GM23248 (cell line): ENCODE results near the gene ATP13A4. TPM values are rescaled to one million over a fixed set of nuclear protein-coding genes. Genes with fewer than 3 reads are reported as not detected.

Experiments
- DNase-seq: peaks from one replicate; pipeline ENCODE4 v3.0.0-alpha.2; 2015
- H2AFZ ChIP-seq: fragments of 200-600 bp; sonication (generic); 2 replicates; pipeline ENCODE4 v1.6.1; 2016; ENCODE audit warnings: antibody characterized with exemption
- H3F3A ChIP-seq: fragments of 200-600 bp; sonication (generic); 2 replicates; pipeline ENCODE4 v1.6.1; 2016; ENCODE audit warnings: mild to moderate bottlenecking, antibody characterized with exemption, mixed run types; ENCODE audit not compliant: insufficient read depth
- H3K27ac ChIP-seq: fragments of 200-600 bp; sonication (generic); 2 replicates; pipeline ENCODE4 v1.5.1; 2016; ENCODE audit warnings: mild to moderate bottlenecking
- H3K27me3 ChIP-seq: fragments of 200-600 bp; sonication (generic); replicated peaks from 2 replicates; pipeline ENCODE4 v1.6.1; 2016; ENCODE audit warnings: mild to moderate bottlenecking; ENCODE audit not compliant: insufficient read depth
- H3K36me3 ChIP-seq: fragments of 200-600 bp; sonication (generic); 2 replicates; pipeline ENCODE4 v1.6.1; 2016; ENCODE audit warnings: low read depth, mild to moderate bottlenecking
- H3K4me1 ChIP-seq: fragments of 200-600 bp; sonication (generic); 2 replicates; pipeline ENCODE4 v1.6.1; 2016; ENCODE audit warnings: mild to moderate bottlenecking; ENCODE audit not compliant: insufficient read depth
- H3K4me2 ChIP-seq: fragments of 200-600 bp; sonication (generic); one replicate; pipeline ENCODE4 v1.6.1; 2016; ENCODE audit warnings: mild to moderate bottlenecking; ENCODE audit not compliant: unreplicated experiment
- H3K4me3 ChIP-seq: fragments of 200-600 bp; sonication (generic); 2 replicates; pipeline ENCODE4 v1.5.1; 2016; ENCODE audit warnings: mild to moderate bottlenecking
- H3K79me2 ChIP-seq: fragments of 200-600 bp; sonication (generic); 2 replicates; pipeline ENCODE4 v1.6.1; 2016; ENCODE audit warnings: mild to moderate bottlenecking; ENCODE audit not compliant: insufficient read depth
- H3K9ac ChIP-seq: fragments of 200-600 bp; sonication (generic); 2 replicates; pipeline ENCODE4 v1.6.1; 2016; ENCODE audit warnings: mild to moderate bottlenecking
- H3K9me2 ChIP-seq: fragments of 200-600 bp; sonication (generic); 2 replicates; pipeline ENCODE4 v1.6.1; 2016; ENCODE audit warnings: mixed run types, mild to moderate bottlenecking, moderate library complexity; ENCODE audit not compliant: insufficient read depth
- H3K9me3 ChIP-seq: fragments of 200-600 bp; sonication (generic); one replicate; pipeline ENCODE4 v1.6.1; 2017; ENCODE audit warnings: low read depth
- H4K20me1 ChIP-seq: fragments of 200-600 bp; sonication (generic); 2 replicates; pipeline ENCODE4 v1.6.0; 2016; ENCODE audit not compliant: insufficient read depth
- EZH2 ChIP-seq: fragments of 200-600 bp; sonication (generic); IDR thresholded peaks from 2 replicates; pipeline ENCODE4 v1.6.1; 2018; ENCODE audit warnings: antibody characterized with exemption, mild to moderate bottlenecking; ENCODE audit not compliant: insufficient read depth, poor library complexity, severe bottlenecking
- EZH2phosphoT487 ChIP-seq: fragments of 200-600 bp; sonication (generic); IDR thresholded peaks from 2 replicates; pipeline ENCODE4 v1.6.1; 2018; ENCODE audit warnings: antibody characterized with exemption, moderate library complexity, mild to moderate bottlenecking, low read depth; ENCODE audit not compliant: insufficient read depth
- WGBS, 2 experiments: methylation state at CpG; one replicate each; pipeline ENCODE4 v1.1.6; 2015 to 2017; ENCODE audit warnings: low lambda C conversion rate in 2 of 2, low coverage in 1 of 2; ENCODE audit errors: missing lambda C conversion rate in 2 of 2; 5-methylcytosine and 5-hydroxymethylcytosine counted together
- in situ Hi-C: fragments of 300-500 bp; cut with MboI; formaldehyde crosslinking; loops from 2 replicates; pipeline ENCODE4 v1.15.0; 2020
- polyA plus RNA-seq: library from polyadenylated mRNA; unstranded; fragments of >200 nt; fragmentation: Nextera tagmentation; extraction: Ambion mirVana; gene quantifications from 2 replicates; pipeline ENCODE4 v1.2.1, GENCODE V29; 2016
- total RNA-seq: library from RNA; depleted of rRNA; stranded (reverse); fragments of >200 nt; shearing (Covaris generic); gene quantifications from 2 replicates; pipeline ENCODE4 v1.2.3, GENCODE V29; 2014; rRNA removed

The ATP13A4 gene
- total RNA-seq: not detected in 2 replicates
- not detected in 2 replicates for polyA plus RNA-seq

GRCh38 chr3:193554811-193555210, at the start of gene ATP13A4:
Gene ATP13A4 (minus strand): TSS chr3:193554895. CDS start chr3:193554799, 96 bp downstream.
- 35 to 36% methylated on average over 9 of the region's 9 CpGs for WGBS, 2 experiments
- H3K4me3 ChIP-seq: no peak within 1 kb of the TSS
- no peaks in the 10 kb centered on the region; the same call in 1 of the 2 replicates for H3K27me3 ChIP-seq
- no peaks in the 10 kb centered on the region for H3K9me3 ChIP-seq
- TF ChIP-seq EZH2 (no peak), EZH2phosphoT487 (no peak)
- H3K9me2 ChIP-seq: no peaks in the 10 kb centered on the region
- in situ Hi-C loops: loop anchor here (25.0 kb wide), 1 partner anchor 743 kb away; no protein-coding TSS in a partner anchor
- H3K27ac ChIP-seq: no peak within 1 kb of the TSS
- H2AFZ ChIP-seq: no peak within 1 kb of the TSS
- H3K36me3 ChIP-seq: no peaks in the 10 kb centered on the region
- H3F3A ChIP-seq: no peaks in the 10 kb centered on the region
- H3K79me2 ChIP-seq: no peaks in the 10 kb centered on the region
- DNase-seq: no peak
- H3K4me1 ChIP-seq: no peaks in the 10 kb centered on the region
- H3K9ac ChIP-seq: no peak within 1 kb of the TSS
- H3K4me2 ChIP-seq: no peak within 1 kb of the TSS
- no peaks in the 10 kb centered on the region for H4K20me1 ChIP-seq

GRCh38 chr3:193599393-193599792, 44.7 kb upstream of the ATP13A4 start:
- WGBS, 2 experiments: 100% methylated on average over 1 of the region's 1 CpG
- Histone ChIP-seq H3K27me3 (no peaks in the 10 kb centered on the region), H3K79me2 (peaks cover 100% of the 10 kb centered on the region), H4K20me1 (no peaks in the 10 kb centered on the region), H3K9ac (no peak overlapping the region), H3K4me1 (peaks cover 12% of the 10 kb centered on the region), H3K4me2 (no peak overlapping the region), H3K27ac (no peak overlapping the region), H3K4me3 (no peak overlapping the region), H3K9me3 (no peaks in the 10 kb centered on the region), H3F3A (no peaks in the 10 kb centered on the region), H3K36me3 (no peaks in the 10 kb centered on the region), H3K9me2 (no peaks in the 10 kb centered on the region), H2AFZ (no peak overlapping the region)
- DNase-seq: no peak
- in situ Hi-C loops: no loop called here
- TF ChIP-seq EZH2 (no peak), EZH2phosphoT487 (no peak)

GRCh38 chr3:193598202-193598601, 43.5 kb upstream of the ATP13A4 start:
- peaks cover 100% of the 10 kb centered on the region for H3K79me2 ChIP-seq
- TF ChIP-seq EZH2 (no peak), EZH2phosphoT487 (no peak)
- no peaks in the 10 kb centered on the region for H3K36me3 ChIP-seq
- H3K4me1 ChIP-seq: peaks cover 17% of the 10 kb centered on the region
- no peak overlapping the region for H3K27ac ChIP-seq
- no peaks in the 10 kb centered on the region for H3F3A ChIP-seq
- no peaks in the 10 kb centered on the region for H4K20me1 ChIP-seq
- in situ Hi-C loops: no loop called here
- H3K4me2 ChIP-seq: no peak overlapping the region
- H3K9ac ChIP-seq: no peak overlapping the region
- H3K9me2 ChIP-seq: no peaks in the 10 kb centered on the region
- 95 to 98% methylated on average over 2 of the region's 2 CpGs for WGBS, 2 experiments
- no peak overlapping the region for H3K4me3 ChIP-seq
- no peaks in the 10 kb centered on the region for H3K27me3 ChIP-seq
- H3K9me3 ChIP-seq: no peaks in the 10 kb centered on the region
- no peak overlapping the region for H2AFZ ChIP-seq
- DNase-seq: no peak

- Histone ChIP-seq H3K27me3 (no peaks in the 10 kb centered on the region), H3F3A (no peaks in the 10 kb centered on the region), H3K9me3 (no peaks in the 10 kb centered on the region), H3K27ac (no peak overlapping the region), H3K4me3 (no peak overlapping the region), H3K79me2 (peaks cover 80% of the 10 kb centered on the region), H3K9me2 (no peaks in the 10 kb centered on the region), H3K4me1 (peaks cover 17% of the 10 kb centered on the region), H3K36me3 (no peaks in the 10 kb centered on the region), H4K20me1 (no peaks in the 10 kb centered on the region), H3K9ac (no peak overlapping the region), H2AFZ (no peak overlapping the region), H3K4me2 (no peak overlapping the region)
- no peak for DNase-seq
- no peak for TF ChIP-seq EZH2phosphoT487
- no peak for TF ChIP-seq EZH2
- in situ Hi-C loops: no loop called here
- whole genome bisulfite sequencing, 2 experiments: 88 to 93% methylated on average over 5 of the region's 5 CpGs
Measured at GRCh38 chr3:193595939-193596487, 41.3 kb upstream of the ATP13A4 start.
